ENCODE results near the gene ZNF366. TPM values are rescaled to one million over a fixed set of nuclear protein-coding genes. Genes with fewer than 3 reads are reported as not detected.

ZNF366 gene
- total and polyA plus RNA-seq, 2 of the 13 experiments (the other 11 are each of a cell fraction or from before 2014, with no cell fraction given), result not detected

GRCh38 chr5:72479921-72480320 lies 27.3 kb downstream of the ZNF366 start:
- FAIRE-seq, result no peak
- no peak overlapping the region for H3K4me3 ChIP-seq (replicated peaks in 1 of 3; ENCODE audit: insufficient read depth in 1 of 3, low read depth in 2 of 3, low read length in 3 of 3)
- no peak for DNase-seq (ENCODE audit: low spot score)
- in situ Hi-C loops (cut with HindIII; ENCODE audit: extremely low pct_ligation_motif_present, low pct_unique_long_range_greater_than_20kb) (no loop called here), intact Hi-C loops (cut with micrococcal nuclease; ENCODE audit: unreplicated experiment) (no loop called here)
- no peaks in the 10 kb centered on the region for H4K20me1 ChIP-seq (ENCODE audit: insufficient read depth, low read length)
- no peaks in the 10 kb centered on the region for H3K4me1 ChIP-seq (ENCODE audit: insufficient read depth, low read length)
- BruUV-seq (replicated peaks), result no TSS peak
- no peak overlapping the region for H2AFZ ChIP-seq (ENCODE audit: low read length)
- TF ChIP-seq BATF2 (CRISPR knock-in tag; IDR thresholded peaks at IDR 0.05) (no peak), ZNF281 (CRISPR knock-in tag; IDR thresholded peaks at IDR 0.05; ENCODE audit: borderline replicate concordance) (no peak), CSRNP2 (CRISPR knock-in tag; conservative IDR thresholded peaks at IDR 0.05; ENCODE audit: low read depth) (no peak), ZFP62 (CRISPR knock-in tag; IDR thresholded peaks at IDR 0.05) (no peak), ZBTB44 (CRISPR knock-in tag; IDR thresholded peaks at IDR 0.05) (no peak), MYPOP (CRISPR knock-in tag; IDR thresholded peaks at IDR 0.05) (no peak)
- no peaks in the 10 kb centered on the region for H3K9me3 ChIP-seq (ENCODE audit: low read length)
- H3K27me3 ChIP-seq (ENCODE audit: control insufficient read depth in 1 of 2, insufficient read depth in 2 of 2, low read length in 2 of 2), result peaks cover 0 to 4% of the 10 kb centered on the region in 2 experiments; a peak in 1 of 5 replicates
- no peak overlapping the region for H3K27ac ChIP-seq (ENCODE audit: extremely low read length, insufficient read depth, low read length)
- H3K79me2 ChIP-seq (ENCODE audit: insufficient read depth, low read length), result no peaks in the 10 kb centered on the region
- ATAC-seq, result no peak
- ChIA-PET POLR2A (no interaction called here), CTCF (ENCODE audit: low intra/inter-chr PET ratio, low total read pairs) (no interaction called here)
- H3K36me3 ChIP-seq (replicated peaks in 1 of 2; ENCODE audit: control insufficient read depth in 1 of 2, insufficient read depth in 2 of 2, low read length in 2 of 2), result no peaks in the 10 kb centered on the region; a peak in 1 of 5 replicates
- 0% methylated on average over 1 of the region's 1 CpG for WGBS (ENCODE audit: low lambda C conversion rate)
- H3K4me2 ChIP-seq (ENCODE audit: low read depth, low read length), result no peak overlapping the region
- no peak overlapping the region for H3K9ac ChIP-seq (ENCODE audit: insufficient read depth, low read depth, low read length)

Measured in HepG2 (cell line).